CD4-positive, alpha-beta T cell treated with Interleukin-6 at 100 ng/mL for 8 hours (primary cell): Measurements from ENCODE around the gene SGCD.

Source experiments
- DNase-seq: peaks from one replicate; pipeline ENCODE4 v3.0.0-alpha.2; 2020; ENCODE audit warnings: mixed read lengths, low spot score

Gene SGCD

DNA sequence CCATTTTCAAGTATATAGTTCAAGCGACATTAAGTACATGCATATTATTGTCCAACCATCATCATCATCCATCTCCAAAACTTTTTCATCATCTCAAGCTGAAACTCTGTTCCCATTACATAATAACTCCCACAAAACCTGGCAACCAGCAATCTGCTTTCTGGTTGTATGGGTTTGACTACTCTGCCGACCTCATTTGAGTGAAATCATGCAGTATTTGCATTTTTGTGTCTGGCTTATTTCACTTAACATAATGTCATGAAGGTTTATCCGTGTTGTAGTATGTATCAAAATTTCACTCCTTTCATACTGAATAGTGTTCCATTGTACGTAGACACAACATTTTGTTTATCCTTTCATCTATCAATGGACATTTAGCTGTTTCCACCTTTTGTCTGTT, 74.8 kb downstream of the SGCD start:
- no peak for DNase-seq

DNA sequence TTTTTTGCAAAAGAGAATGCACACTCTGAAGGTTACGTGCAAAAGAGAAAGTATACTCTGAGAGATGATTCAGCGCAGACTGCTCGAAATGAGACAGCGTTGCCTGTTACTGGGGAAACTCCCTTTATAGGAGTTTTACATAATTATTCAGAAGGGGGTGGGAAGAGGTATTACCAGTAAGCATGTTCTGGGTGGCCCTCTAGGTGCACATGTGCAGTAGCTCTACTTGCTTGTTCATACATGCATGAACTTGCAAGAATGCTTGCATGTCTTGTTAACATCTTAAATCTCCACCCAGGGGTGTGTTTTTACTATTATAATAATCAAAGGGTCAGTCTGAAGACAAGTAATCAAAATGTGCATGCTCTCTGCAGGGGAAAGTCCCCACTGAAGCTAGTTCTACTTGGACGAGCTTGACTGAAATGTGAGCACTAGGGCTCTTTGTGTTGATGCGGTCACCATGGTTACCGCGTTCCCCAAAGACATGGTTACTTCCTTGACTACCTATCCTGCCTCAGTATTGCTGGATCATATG, 75.5 kb downstream of the SGCD start:
- no peak for DNase-seq

DNA sequence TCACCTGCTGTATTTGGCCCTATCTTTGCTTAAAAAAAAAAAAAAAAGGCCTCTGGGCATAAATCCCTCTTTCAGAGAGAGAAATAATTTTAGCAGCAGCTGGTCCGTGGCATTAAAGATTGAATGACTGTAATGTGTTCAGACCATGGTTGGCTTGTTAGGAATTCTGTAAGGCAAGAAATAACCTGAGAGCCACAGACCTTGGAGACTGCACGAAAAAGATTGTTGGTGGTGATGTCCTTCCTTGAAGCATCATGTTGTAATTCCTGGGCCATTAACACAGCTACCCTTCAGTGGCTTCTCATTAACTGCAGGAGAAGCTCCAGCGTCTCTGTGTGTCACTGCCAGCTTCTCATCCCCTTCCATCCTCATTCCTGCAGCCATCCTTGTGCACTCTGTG, 79.0 kb downstream of the SGCD start:
- DNase-seq: no peak

DNA sequence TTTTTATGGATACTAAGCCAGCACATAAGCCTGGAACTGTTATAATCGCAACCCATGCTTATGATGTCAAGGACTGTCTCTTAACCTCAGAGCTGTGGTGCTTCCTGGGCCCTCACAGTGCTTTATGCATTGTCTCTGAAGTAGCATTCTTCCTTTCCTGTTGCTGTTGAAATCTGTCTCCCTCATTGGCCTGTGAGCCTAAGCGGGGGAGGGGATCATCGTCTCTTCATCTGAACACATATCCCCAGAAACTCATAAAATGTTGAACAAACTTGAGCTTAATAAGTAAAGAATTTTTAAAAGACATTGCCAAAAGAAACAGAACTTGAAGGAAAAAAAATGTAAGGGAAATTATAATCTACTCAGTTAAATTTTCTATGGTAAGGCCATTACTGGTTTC, 80.3 kb downstream of the SGCD start:
- DNase-seq: no peak

DNA sequence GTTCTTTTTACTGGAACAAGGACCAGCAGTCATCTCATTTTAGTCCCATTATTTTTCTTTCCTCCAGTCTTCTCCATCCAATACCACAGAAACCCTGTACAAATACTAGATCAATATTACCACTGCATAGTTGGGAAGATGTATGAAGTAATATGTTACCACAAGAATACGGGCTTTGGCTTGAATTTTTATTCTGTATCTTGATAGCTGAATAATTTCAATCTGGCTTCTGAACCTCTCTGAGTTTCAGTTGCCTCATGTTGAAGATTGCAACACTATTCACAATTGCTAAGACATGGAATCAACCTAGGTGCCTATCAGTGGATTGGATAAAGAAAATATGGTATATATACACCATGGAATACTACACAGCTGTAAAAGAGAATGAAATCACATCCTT, 82.9 kb downstream of the SGCD start:
- DNase-seq: no peak

DNA sequence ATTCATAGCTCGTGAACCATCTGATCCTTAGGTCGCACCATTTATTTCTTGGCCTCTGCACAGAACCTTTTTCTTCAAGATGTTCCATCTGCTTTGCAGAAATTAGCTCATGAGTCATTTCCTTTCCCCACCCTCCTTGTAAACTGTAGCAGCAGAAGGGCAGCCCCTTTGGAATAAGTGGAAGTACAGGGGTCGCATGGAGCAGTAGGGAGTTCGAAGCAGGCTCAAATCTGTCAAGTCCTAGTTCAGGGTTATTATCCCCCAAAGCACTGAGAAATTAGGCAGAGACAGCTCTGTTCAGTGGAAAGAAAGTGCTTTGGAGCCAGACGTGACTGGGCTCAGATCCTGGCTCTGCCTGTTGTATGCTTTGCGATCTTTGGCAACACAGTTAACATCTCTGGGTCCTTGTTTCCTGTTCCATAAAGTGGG, 84.2 kb downstream of the SGCD start:
- no peak for DNase-seq

DNA sequence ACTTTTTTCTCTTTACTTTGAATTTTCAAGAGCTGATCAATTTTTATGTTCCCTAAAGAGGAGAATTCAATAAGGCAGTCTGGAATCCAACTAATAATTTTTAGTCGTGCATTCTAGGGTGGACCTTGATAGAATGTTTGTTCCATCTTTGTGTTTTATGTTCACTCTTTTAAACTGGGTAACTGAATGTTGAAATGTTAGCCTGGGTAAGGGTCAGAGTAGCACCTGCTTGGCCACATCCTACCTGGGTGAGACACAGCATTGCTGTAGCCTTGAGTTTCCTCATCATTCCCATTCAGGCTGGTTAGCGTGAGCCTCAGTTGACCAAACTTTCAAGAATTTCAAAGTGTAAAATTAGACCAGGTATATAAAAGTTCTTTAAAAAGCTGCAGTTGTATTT, 85.0 kb downstream of the SGCD start:
- DNase-seq: no peak

DNA sequence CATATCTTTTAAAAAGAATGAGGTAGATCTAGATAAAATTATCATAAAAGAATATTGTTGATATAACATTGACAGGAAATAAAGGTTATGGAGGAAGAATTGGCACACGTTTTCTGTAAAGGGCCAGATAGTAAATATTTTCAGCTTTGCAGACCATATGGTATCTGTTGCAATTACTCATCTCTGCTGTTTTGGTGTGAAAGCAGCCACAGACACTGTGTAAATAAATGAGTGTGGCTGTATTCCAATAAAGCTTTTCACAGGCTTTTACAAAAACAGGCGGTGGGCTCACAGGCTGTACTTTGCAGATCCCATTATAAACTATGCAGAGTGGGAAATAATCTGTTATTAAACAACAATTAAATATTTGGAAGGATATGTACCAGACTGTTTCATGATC, 87.4 kb downstream of the SGCD start:
- no peak for DNase-seq

DNA sequence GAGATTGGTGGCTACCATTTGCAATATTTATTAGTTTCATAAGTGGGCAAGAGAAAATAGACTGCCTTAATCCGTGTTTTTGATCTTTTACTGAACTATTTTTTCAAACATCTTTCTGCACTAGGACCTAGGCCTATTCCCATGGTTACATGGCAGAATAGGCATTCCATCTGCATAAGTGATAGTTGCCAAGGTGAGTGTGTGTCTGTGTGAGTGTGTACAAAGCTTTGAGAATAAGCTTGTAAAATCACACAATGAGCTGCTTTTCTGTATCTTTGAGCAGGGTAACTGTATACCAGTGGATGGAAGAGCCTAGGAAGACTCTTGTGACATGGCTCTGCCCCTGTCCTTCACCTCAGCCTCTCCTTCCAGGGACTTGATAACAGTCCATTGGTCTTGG, 92.7 kb downstream of the SGCD start:
- no peak for DNase-seq

DNA sequence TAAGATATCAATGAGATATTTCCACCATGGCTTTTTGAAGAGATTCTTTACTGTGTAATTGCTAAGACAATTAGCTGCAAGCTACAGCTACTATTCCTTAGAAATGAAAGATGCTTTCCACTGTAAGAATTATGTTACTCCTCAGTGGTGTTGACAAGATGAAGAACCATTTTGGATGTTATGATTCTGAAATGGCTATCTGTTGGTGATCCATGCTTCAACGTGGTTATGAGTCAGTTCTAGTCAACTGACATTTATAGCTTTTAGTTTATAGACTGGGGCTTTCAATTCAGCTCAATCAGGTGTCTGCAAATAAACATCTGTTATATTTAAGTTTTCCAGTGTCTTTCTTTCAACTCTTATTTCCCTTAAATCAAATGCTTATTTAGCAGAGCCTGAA, 93.7 kb downstream of the SGCD start:
- DNase-seq: no peak

DNA sequence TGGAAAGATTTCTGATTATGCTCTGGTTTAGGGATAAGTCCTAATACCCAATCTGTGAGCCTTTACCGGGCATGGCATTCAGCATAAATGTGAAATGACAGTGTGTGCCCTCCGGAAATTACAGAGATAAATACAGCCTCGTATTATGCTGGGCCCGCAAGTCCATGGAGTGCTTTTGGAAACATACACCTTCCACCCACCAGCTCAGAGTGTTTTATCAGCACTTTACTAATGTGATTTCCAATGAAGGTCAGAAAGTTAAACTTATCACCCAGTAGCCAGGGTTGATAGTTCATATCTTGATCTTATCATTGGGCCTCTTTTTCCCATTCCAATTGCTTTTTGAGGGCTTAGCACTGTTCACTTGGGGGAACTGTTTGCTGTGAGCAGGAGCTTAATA, 94.8 kb downstream of the SGCD start:
- no peak for DNase-seq

DNA sequence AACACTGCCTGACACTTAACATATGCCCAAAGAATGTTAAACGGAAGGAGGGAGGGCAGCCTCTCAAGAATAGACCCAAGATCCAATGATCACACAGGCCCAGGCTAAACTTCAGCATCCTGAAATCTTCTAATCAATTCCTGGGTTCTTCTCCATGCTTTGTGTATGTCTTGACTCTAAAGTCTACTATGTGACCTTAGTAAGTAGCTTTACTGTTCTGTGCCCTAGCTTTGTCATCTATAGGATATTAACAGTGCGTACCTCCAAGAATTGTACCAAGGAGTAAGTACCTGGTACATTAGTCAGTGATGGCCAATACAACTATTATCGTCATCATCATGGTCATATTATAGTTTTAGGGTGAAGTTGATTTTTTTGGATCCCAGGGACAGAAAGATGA, 96.6 kb downstream of the SGCD start:
- DNase-seq: no peak

DNA sequence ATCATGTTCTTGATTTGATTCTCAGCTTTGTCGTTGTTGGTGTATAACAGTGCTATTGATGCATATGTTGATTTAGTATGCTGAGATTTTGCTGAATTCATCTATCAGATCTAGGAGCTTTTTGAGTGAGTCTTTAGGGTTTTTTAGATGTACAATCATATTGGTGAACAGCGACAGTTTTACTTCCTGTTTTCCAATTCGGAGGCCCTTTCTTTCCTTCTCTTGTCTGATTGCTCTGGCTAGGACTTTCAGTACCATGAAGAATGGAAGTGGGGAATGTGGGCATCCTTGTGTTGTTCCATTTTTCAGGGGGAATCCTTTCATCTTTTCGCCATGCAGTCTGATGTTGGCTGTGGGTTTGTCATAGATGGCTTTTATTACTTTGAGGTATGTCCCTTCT, 100.4 kb downstream of the SGCD start:
- DNase-seq: no peak

DNA sequence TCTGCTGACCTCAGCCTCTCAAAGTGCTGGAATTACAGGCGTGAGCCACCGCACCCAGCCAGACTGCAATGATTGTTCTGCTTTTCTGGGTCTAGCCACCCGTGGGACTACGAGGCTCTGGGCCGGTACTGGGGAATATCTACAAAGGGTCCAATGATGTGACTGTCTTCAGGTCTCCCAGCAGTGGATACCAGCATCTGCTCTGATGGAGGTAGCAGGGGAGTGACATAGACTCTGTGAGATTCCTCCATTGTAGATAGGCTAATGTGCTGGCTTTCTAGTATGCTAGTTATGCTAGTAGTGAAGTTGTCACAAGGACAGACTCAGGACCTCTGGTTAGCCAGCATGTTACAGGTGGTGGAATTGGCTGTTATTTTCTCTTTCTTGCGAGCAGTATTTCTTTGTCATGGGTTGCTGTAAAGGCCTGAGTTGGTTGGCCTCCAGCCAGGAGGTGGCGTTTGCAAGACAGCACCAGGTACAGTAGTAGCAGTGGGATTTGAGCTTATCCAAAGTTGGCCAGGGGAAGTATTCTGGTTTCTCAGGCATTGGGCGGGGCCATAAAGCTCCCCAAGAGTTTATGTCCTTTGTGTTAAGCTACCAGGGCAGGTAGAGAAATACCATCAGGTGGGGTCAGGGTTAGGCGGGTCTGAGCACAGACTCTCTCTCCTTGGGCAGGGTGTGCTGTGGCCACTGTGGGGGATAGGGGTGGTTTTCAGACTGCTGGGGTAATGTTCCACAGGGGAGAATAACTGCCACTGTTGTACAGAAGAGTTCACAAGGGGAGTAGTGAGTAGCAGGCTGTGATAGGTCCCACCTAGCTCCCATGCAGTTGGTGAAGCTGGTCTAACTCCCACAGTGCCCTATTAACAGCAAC, 105.2 kb downstream of the SGCD start:
- DNase-seq: no peak

DNA sequence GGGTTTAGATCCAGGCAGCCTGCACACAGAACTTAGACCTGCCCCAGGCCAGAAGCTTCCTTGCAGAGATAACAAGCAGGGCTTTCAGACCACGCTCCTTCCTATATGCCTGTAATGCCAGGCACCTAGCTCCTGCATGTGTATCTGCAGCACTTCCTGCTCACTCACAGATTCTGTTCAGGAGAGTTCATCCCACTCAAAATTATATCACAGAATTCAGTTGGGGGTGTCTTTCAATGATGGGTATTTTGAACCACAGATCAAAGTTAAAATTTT, 105.8 kb downstream of the SGCD start:
- no peak for DNase-seq

DNA sequence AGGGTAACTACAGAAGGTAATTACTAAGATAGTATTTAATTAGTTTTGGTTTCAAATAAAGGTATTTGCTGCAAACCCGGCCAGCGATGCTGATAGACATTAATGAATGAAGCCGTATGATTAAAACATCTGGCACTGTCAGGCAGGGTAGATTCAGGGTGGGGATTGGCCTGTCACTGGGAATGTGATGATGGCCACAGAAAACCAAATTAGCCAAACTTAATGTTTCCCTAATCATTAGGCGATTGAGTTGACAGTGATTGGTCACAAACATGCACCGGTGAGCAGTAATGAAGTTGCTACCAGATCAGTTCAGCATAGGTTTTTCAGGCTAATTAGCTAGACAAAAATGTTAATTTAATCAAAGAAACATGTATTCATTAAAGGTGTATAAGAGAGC, 107.5 kb downstream of the SGCD start:
- no peak for DNase-seq

DNA sequence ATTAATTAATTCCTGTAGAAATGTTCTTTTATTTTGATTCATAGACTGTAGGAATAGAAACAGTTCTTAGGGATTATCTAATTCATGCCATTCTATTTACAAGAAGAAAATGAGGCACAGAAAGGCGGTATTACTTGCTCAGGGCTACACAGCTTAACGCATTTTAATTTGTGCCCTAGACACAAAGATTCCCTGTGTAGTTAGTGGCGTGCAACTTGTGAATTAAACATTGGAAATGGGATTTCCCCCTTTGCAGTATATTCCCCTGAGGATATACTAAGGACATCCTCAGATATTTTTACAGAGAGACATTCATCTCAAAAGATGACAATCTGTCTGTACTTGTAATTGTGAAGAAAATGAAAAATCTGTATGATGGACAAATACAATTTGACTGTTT, 108.1 kb downstream of the SGCD start:
- no peak for DNase-seq

DNA sequence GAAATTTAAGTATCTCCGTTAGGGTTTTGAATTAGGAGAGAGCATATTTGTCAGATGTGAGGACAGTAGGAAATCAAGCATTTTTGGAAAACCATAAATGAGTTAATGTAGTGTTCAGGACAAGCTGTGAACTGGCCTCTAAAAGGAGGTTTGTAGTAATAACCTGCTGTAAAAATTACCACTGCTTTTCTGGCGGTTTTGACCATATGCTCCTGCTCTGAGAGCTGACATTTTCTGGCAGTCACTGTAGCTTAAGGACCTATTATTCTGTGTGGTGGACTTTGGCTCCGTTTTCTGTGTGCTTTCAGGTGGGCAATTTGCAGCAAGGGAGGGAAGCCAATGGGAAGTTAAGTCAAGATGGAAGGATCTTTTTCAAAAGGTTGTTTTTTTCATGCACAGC, 111.1 kb downstream of the SGCD start:
- no peak for DNase-seq

DNA sequence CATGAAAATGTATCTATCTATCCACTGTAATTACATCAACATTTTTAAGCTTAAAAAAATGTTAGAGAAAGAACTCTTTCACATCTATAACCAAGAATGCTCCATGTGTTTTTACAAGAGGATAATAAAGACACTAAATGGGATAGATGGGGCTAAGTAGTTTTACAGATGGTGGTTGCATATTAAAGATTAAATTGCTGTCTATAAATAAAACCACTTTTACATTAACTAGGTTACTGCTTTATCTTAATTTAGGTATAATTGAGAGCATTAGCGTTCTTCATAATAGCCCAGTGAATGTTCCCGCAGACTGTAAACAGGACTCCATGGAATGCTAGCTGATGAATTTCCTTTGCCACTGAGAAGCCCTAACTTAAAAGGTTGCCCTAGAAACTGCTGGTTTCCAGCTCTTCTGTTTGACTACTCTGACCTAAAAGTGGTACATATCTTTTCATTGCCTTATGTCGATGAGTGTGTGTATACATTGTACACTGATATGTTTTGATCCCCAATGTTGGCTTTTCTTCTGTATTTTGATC, 117.9 kb downstream of the SGCD start:
- DNase-seq: no peak

DNA sequence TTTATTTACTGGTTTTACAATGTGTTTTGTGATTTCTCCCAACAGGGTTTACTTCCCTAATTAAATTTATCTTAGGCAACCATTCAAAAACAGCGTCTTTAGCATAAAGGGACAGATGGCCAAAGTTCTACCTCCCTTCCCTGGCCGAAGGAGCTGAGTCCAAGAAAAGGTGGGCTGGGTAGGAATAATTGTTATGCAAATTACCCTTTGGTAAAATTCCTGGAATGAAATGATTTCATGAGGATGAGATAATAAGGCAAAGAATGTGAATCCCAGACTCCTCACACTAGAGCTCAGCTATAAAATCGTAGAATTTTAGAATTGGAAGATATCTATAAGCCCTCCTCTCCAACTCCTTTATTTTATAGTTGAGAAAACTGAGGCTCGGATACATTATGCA, 119.6 kb downstream of the SGCD start:
- DNase-seq: no peak

DNA sequence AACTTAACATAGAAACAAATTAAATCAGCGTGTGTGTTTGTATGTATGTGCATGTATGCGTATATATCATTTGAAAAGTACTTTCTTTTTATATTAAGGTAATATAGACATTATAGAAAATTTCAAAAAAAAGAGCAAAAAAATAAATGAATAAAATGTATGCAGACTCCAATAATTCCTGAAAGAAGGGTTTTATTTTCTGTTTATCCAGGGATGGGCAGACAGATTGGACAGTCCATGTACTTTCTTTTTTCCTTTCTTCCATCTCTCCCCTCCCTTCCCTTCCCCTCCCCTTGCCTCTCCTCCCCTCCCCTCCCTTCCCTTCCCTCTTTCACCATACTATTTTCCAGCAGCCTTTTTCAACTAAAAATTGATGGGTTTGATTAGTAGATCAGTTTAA, 123.8 kb downstream of the SGCD start:
- DNase-seq: no peak

DNA sequence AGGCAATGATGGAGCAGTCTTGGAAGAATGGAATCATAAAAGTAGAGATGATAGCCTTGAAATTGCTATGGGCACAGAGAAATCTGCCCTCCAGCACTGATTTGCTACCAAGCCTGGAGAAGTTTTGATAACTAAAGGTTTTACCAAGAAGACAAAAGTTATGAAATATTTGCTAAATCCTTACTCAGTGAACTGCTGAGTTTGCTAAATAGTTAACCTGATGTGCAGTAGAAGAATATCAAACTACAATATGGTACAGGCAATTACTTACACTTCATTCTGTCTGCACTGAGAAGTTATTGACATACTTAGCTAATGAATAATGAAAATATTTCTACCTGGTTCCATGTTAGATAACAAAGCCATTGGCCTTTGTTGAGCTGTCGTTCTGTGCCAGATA, 124.5 kb downstream of the SGCD start:
- no peak for DNase-seq

DNA sequence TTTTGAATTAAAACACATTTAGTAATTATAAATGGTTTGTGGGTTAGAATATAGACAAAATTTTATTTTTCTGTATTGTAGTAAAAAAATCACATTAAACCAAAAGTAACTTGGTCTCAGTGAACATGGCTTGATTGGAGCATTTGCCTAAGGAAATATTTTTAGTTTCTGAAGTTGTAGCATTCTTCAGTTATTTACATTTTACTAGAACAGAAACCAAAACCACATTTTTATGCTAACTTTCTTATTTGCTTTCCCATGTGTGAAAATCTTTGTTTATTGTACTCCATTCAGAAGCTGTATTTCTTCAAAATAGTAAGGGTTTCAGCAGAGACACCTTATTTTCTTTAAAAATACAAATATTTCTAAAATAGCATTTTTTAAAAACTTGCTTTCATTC, 129.9 kb downstream of the SGCD start:
- no peak for DNase-seq

DNA sequence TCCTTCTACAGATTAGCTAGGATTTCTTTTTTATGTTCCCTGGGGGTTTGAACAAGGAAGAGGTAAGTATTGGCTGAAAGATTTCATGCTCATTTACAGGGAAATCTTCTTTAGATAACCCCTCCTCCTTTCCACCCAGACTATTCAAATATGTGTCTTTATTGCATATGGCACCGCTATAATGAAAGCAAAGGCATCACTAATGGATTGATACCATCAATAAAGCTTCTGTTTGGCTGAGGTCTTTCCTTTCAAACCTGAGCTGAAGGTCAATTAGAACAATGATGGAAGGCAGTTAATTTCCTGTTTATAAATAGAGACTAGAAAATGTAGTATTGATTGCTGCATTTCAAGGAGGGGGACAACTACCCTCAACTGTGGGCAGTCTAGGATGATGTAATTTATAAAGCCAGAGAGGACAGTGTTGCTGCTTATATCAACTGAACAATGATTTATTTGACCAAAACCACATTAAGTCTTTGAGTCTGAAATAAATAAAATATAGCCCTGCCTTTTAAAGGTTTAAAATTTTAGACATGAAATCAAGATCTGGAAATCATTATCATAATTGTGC, 132.9 kb downstream of the SGCD start:
- DNase-seq: no peak
